GM04503 (cell line): Measurements from ENCODE around the gene CLRN2.
A peak's percentile ranks its signal among the peaks of the same experiment; 100 is the strongest.
"Not testable (repeated sequence)": the region's sequence is repeated elsewhere in the genome, so short reads cannot be mapped to it uniquely, and the experiment has no call there.

Experiments used
- DNase-seq: peaks from one replicate; pipeline ENCODE4 v3.0.0-alpha.2; 2012; ENCODE audit warnings: low read depth

The CLRN2 gene

GRCh38 chr4:17504081-17504480 is 10.9 kb upstream of the CLRN2 start:
- DNase-seq = no peak

- no peak for DNase-seq
Measured at GRCh38 chr4:17510582-17510981, 4.4 kb upstream of the CLRN2 start.

- no peak for DNase-seq
Measured at GRCh38 chr4:17511051-17511450, 3.9 kb upstream of the CLRN2 start.

GRCh38 chr4:17511509-17511949 is 3.4 kb upstream of the CLRN2 start:
- no peak for DNase-seq

GRCh38 chr4:17511950-17512795 is 2.8 kb upstream of the CLRN2 start, which contains the start of gene QDPR:
Gene QDPR (minus strand): TSS chr4:17512090. CDS start chr4:17512054, 36 bp downstream.
- no peak for DNase-seq

- no peak for DNase-seq
Measured at GRCh38 chr4:17512973-17513665, 1.8 kb upstream of the CLRN2 start.

- no peak for DNase-seq
Measured at GRCh38 chr4:17515445-17516407, 761 bp downstream of the CLRN2 start.

GRCh38 chr4:17516980-17517379 is 2.0 kb downstream of the CLRN2 start:
- no peak for DNase-seq

GRCh38 chr4:17517664-17518063 is 2.7 kb downstream of the CLRN2 start:
- DNase-seq = no peak

- no peak for DNase-seq
Measured at GRCh38 chr4:17521595-17521994, 6.6 kb downstream of the CLRN2 start.

- DNase-seq = no peak
Measured at GRCh38 chr4:17523662-17524061, 8.7 kb downstream of the CLRN2 start.

GRCh38 chr4:17526695-17527477 is 11.9 kb downstream of the CLRN2 start:
- DNase-seq = no peak

- no peak for DNase-seq
Measured at GRCh38 chr4:17528551-17529165, 13.7 kb downstream of the CLRN2 start.

GRCh38 chr4:17531538-17532285 is 16.7 kb downstream of the CLRN2 start:
- no peak for DNase-seq

GRCh38 chr4:17534705-17535104 is 19.7 kb downstream of the CLRN2 start:
- DNase-seq = no peak

GRCh38 chr4:17535242-17535641 is 20.3 kb downstream of the CLRN2 start:
- no peak for DNase-seq

GRCh38 chr4:17535906-17536305 is 20.9 kb downstream of the CLRN2 start:
- no peak for DNase-seq

- not testable (repeated sequence) for DNase-seq
Measured at GRCh38 chr4:17537060-17537459, 22.1 kb downstream of the CLRN2 start.

GRCh38 chr4:17544205-17544604 is 29.2 kb downstream of the CLRN2 start:
- peak; percentile 19 for DNase-seq

- DNase-seq = no peak
Measured at GRCh38 chr4:17544831-17545234, 29.9 kb downstream of the CLRN2 start.
